Occipital lobe (tissue), 2 donors: ENCODE results near the gene GRHL3. TPM values are rescaled to one million over a fixed set of nuclear protein-coding genes. Genes with fewer than 3 reads are reported as not detected.

Source experiments
- DNase-seq: peaks from one replicate; lab custom pipeline; 2025; lab: John Stamatoyannopoulos, UW
- total RNA-seq: library from RNA; depleted of rRNA; stranded (reverse); fragments of >200 nt; gene quantifications from one replicate; pipeline ENCODE4 v1.2.3, GENCODE V29; 2014

The GRHL3 gene
- total RNA-seq, 1 donor from 2014 or later = not detected

DNA sequence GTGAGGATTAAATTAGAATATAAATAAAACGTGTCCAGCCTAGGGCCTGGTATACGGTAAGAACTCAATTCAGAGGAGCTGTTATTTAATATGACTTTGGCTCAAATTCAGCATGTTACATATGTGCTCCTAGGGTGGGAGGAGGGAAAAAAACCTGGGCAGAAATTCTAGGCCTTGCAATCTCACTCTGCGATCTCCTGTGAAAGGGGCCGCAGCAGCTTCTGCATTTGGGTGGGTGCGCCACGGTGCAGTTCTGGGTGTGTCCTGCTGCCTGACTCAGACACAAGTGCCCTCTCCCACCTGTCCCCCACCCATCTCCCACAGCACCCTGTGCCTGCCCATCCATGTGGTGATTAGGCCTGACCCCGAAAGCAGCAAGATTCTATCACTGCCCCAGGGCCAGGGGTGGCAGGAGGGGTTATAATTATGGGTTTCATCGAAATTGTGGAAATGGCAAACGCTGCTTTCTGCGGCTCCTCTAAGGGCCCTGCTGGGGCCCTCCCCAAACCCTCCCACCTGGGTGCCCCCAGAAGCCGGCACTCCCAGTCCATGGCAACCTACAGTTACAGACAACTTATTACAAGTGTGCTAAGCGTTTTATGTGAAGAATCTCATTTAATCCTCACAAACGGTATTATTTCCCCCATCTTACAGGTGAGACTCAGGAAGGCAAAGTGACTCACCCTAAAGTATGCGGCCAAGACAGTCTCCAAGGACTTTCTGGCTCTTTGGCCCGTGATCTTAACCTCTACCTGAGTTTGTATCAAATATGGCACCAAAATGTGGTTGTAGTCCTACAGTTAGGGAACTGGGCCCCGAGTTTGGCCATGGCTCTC lies 25.5 kb upstream of the GRHL3 start:
- no peak for DNase-seq

GRCh38 chr1:24294228-24294672 lies 24.9 kb upstream of the GRHL3 start:
- DNase-seq = no peak

DNA sequence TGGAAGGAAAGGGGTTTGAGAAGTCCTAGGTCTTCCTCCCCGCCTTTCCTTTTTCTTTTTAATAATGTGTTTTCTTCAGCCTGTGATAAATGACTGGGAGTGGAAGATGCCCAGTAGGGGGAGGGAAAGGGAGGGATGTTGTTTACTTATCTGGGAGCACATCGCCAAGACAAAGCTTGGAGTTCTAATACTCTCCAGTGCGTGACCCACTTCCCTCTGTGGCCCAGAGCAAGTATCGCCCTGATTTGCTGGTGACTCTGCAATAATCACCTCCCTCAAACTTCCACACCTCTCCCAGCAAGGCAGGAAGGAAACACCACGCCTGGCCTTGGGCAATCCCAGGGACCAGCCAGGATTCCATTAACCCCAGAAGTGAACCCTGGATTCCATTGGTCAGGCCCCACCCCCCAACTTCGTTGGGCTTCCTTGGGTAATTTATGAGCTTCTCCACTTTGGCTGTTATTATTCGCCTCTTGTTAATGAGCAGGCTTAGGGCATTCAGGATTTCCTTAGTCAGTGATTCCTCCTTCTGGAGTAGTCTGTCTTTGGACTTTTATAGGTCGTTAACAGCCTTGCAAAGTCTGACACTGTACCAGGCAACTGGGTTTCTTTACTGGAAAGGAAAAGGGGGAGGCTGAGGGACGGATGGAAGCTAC lies 24.3 kb upstream of the GRHL3 start:
- DNase-seq = no peak

DNA sequence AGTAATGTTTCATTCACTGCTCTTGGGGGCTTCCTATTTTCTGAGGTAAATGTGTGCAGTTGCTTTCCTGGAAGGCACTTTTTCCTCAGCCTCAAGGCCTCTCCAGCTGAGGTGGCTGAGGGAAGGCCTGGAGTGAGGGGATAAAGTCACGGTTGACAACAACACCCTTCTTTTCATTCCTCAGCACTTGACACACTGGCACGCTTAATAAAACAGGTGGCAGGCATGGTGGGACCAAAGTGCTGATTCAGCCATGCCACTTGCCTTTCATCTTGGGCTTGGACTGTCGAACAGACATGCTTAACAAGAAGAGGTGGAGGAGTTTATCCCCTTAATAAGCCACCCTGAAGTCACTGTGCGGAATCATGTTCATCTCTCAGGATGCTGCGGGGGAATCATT lies 23.6 kb upstream of the GRHL3 start:
- DNase-seq = no peak

- no peak for DNase-seq
Observed at GRCh38 chr1:24297187-24297851, 21.8 kb upstream of the GRHL3 start.

DNA sequence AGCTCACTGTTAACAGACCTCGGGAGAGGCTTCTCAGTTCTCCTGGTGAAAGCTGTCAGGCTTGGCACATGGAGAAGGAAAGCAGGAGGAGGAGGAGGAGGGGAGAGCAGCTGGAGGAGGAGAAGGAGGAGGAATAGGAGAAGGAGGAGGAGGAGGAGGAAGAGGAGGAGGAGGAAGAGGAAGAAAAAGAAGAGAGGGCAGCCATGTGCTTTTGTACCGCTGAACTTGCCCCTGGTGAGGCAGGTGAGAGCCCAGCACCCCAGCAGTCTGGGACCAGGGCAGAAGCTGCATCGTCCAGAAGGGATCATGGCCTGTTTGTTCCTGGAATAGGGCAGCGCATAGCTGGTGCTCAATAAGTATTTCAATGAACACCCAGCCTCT lies 21.3 kb upstream of the GRHL3 start:
- DNase-seq = no peak

DNA sequence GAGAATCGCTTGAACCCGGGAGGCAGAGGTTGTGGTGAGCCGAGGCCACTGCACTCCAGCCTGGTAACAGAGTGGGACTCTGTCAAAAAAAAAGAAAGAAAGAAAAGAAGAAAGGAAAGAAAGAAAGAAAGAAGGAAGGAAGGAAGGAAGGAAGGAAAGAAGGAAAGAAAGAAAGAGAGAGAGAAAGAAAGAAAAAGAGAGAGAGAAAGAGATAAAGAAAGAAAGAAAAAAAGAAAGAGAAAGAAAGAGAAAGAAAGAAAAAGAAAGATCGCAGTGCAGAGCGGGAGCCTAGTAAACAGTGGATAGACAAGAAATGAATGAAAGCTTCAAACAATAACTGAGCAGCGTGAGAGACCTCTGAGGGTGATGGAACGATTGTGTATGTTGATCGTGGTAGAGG lies 20.6 kb upstream of the GRHL3 start:
- no peak for DNase-seq

- no peak for DNase-seq
Observed at GRCh38 chr1:24299901-24300300, 19.3 kb upstream of the GRHL3 start.

DNA sequence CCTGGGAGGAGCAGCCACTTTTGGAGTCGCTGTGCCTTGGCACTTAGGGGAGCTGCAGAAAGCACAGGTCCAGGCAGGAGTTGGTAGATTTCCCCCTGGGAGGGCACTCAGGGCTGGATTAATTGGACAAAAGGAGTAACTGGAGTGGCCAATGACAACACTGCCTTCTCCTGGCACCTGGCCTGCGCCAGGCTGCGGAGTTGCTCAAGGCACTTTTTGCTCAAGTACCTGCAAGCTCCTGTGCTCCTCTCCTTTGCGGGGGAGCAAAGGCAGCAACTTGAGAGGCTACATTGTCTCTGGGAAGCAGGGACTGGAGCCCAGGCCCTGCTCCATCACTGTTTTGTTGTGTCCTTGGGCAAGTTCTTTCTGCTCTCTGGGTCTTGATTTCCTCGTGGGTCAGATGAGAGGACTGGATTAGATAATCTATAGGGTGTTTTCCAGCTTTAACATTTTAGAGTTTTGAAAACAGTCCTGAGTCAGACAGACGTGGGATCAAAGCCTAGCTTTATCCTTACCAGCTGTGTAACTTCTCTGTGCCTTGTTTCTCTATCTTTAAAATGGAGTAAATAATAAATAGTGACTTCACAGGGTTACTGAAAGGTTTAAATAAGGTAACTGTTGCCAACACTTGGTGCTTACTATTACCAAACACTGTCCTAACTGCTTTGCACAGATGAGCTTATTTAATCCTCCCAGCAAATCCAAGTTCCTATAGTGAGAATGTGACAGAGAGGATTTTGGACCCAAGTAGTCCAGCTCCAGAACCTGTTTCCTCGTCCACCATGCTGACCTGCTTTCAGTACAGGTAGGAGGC lies 18.0 kb upstream of the GRHL3 start:
- DNase-seq = no peak

GRCh38 chr1:24301785-24302175 lies 17.4 kb upstream of the GRHL3 start:
- no peak for DNase-seq

DNA sequence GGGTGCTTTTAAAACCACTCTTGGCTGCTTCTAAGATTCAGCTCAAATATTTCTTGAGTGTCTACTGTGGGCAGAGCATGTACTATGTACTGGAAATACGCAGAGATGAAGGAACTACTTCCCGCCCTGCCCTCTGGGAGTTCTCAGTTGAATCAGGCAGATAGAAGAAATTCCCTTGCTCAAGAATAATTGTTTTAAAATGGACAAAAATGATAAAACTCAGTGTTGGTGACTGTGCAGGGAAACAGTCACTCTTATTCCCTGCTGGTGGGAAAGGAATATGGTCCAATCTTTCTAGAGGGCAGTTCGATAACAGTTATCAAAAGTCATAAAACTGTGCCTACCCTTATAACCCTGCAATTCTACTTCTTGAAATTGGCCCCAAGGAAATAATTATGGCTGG lies 16.9 kb upstream of the GRHL3 start:
- no peak for DNase-seq

DNA sequence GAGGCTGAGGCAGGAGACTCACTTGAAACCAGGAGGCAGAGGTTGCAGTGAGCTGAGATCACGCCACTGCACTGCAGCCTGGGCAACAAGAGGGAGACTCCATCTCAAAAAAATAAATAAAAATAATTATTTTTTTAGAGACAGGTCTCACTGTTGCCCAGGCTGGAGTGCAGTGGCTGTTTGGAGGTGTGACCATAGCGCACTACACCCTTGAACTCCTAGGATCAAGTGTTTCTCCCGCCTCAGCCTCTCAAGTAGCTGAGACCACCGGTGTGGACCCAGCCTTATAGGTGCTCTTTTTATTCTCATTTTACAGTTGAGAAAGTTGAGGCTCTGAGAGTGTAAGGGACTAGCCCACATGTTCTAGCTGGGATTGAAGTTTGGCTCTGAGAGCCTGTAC lies 15.6 kb upstream of the GRHL3 start:
- DNase-seq = no peak

DNA sequence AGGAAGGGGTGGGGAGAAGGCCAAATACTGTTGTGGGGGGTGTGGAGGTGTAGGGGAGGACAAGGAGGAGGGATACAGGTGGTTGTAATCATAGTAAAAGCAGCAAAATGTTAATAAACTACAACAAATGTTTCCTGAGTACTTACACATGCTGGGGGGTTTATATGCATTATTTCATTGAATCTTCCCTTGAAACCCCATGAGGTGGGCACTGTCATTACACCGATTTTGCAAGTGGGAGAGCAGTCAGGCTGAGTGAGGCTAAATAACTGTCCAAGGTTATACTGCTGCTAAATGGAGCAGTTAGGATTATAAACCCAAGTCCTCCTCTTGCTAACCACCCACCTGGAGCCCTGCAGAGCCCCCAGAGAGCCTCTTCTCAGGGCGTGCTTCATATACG lies 14.4 kb upstream of the GRHL3 start:
- DNase-seq = no peak

DNA sequence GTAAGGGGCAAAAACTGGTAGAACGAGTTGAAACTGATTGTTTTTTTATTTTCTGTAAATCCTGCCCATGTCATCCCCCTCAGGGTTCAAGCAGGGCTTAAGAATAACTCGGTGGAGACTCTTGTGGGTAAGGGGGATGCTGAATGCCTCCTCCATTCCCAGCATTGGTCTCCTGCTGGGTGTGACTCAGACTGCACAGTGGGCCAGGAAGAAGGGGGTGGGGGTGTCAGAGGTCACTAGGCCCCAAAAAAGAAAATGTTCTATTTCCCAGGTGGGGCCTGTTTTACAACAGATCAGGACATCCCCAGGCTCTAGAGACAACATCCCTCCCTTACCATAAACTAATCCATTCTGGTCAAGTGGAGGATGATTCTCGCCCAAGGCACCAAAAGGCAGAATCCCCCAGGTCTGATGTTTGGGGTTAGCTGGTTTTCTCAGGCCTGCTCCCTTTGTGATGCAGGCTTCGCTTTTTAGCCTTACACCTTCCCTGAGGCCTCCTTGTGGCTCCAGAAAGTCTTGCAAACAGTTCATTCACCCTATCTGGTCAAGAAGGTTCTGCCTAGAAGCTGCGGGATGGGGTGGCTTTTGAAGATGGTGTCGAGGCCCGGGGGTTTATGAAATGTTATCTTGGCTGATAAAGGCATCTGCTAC lies 10.7 kb upstream of the GRHL3 start:
- DNase-seq = no peak

- no peak for DNase-seq
Observed at GRCh38 chr1:24309762-24310485, 9.2 kb upstream of the GRHL3 start.

DNA sequence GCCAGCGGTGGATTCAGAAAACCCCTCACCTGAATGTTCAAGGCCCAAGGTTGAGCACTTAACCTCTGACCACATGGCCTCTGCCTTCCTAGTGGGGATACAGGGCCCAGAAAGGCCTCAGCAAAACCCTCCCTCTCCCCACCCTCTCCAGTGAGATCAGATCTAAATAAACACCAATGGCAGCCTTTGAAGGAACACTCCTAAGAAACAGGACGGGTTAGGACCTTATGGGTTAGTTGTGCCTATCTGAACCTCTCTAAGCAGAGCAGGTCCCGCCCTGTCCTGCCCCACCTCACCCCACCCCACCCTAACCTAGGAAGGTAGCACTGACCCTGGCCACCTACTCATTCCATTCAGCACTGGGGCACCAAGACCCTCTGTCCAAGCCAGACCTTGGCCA lies 7.9 kb upstream of the GRHL3 start:
- DNase-seq = no peak

- no peak for DNase-seq
Observed at GRCh38 chr1:24311741-24312140, 7.4 kb upstream of the GRHL3 start.

GRCh38 chr1:24315391-24315790 lies 3.8 kb upstream of the GRHL3 start:
- no peak for DNase-seq

DNA sequence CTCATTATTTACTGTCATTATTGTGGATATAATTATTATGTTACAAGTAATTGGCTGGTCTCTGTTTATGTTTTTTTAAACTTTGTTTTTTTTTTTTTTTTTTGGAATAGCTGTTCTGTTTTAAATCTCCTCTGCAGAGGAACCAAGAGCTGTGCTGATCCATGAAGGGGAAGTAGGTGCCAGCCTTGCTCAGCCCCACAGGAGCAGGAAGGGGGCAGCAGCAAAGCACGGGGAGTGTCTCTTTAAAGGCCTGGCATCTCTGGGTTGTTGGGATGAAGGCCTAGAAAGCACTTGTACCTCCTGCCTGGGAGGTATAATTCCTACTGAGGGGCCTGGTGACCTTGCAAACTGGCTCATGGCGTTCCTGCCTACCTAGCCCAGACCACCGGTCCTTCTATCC lies 2.5 kb upstream of the GRHL3 start:
- DNase-seq = no peak

GRCh38 chr1:24317081-24317480 lies 2.1 kb upstream of the GRHL3 start:
- no peak for DNase-seq
